OCI-LY7 (cell line): ENCODE data around the gene UNC13B.

ENCODE experiments used
- EZH2phosphoT487 ChIP-seq: fragments of 200-600 bp; sonication (generic); IDR thresholded peaks from 2 replicates; pipeline ENCODE4 v1.6.1; 2018; ENCODE audit warnings: low read depth, borderline replicate concordance, mild to moderate bottlenecking, mixed run types, antibody characterized with exemption, low read length, moderate library complexity, mixed read lengths
- TF ChIP-seq, protein P1 (sequence below): fragments of 200-600 bp; sonication (generic); conservative IDR thresholded peaks from 2 replicates; pipeline ENCODE4 v1.5.1; 2014; ENCODE audit warnings: mild to moderate bottlenecking, antibody characterized with exemption, low read length, moderate library complexity, mixed read lengths

DNA sequence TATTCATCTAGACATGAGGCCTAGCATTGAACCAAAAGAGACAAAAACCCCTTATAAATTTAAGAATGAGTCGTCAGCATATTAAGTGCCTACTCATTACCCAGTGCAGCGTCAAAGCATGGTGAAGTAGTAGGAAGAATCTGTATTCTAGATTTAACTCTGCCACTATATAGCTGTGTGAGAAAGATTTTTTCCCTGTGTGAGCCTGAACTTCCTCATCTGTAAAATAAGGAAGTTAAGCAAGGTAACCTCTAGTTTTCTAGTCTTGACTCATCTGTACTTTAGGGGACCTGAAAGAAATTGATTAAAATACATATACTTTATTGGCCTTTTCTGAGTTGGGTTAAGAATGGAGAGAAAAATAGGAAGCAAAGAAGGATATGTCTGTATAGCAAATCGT, 246.0 kb downstream of the UNC13B start:
- TF ChIP-seq, protein P1, sequence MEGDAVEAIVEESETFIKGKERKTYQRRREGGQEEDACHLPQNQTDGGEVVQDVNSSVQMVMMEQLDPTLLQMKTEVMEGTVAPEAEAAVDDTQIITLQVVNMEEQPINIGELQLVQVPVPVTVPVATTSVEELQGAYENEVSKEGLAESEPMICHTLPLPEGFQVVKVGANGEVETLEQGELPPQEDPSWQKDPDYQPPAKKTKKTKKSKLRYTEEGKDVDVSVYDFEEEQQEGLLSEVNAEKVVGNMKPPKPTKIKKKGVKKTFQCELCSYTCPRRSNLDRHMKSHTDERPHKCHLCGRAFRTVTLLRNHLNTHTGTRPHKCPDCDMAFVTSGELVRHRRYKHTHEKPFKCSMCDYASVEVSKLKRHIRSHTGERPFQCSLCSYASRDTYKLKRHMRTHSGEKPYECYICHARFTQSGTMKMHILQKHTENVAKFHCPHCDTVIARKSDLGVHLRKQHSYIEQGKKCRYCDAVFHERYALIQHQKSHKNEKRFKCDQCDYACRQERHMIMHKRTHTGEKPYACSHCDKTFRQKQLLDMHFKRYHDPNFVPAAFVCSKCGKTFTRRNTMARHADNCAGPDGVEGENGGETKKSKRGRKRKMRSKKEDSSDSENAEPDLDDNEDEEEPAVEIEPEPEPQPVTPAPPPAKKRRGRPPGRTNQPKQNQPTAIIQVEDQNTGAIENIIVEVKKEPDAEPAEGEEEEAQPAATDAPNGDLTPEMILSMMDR, result no peak
- TF ChIP-seq EZH2phosphoT487, result no peak
